ENCODE results near the gene PRSS23. TPM values are rescaled to one million over a fixed set of nuclear protein-coding genes. Genes with fewer than 3 reads are reported as not detected.

The PRSS23 gene
- total RNA-seq, 1 donor from 2014 or later: 266 TPM

- H3K27ac ChIP-seq: no peak overlapping the region
- no peak for TF ChIP-seq EZH2phosphoT487 (IDR thresholded peaks at IDR 0.05)
- TF ChIP-seq CTCF (IDR thresholded peaks at IDR 0.05): no peak
- TF ChIP-seq EZH2 (IDR thresholded peaks at IDR 0.05): no peak
Measured at GRCh38 chr11:86801364-86801763, 1.0 kb downstream of the PRSS23 start.

GRCh38 chr11:86802146-86802545, 1.8 kb downstream of the PRSS23 start:
- H3K4me2 ChIP-seq: peak overlapping the region; percentile 94
- peak overlapping the region; percentile 42 for H3K27ac ChIP-seq
- peaks cover 69% of the 10 kb centered on the region for H3K4me1 ChIP-seq
- DNase-seq (ENCODE audit: low spot score): no peak
- H3K4me3 ChIP-seq: peak overlapping the region; percentile 98
- H3K36me3 ChIP-seq: peaks cover 13% of the 10 kb centered on the region
- H3K79me2 ChIP-seq (ENCODE audit: low read depth): peaks cover 77% of the 10 kb centered on the region
- Mint-ChIP-seq H3K4me1 (peaks cover 60% of the 10 kb centered on the region), H3K27ac (no peak overlapping the region), H3K27me3 (ENCODE audit: insufficient read depth, low read depth) (peaks cover 3% of the 10 kb centered on the region), H3K36me3 (peaks cover 2% of the 10 kb centered on the region), H3K9me3 (no peaks in the 10 kb centered on the region), H3K4me3 (peak overlapping the region; percentile 90)
- H3K27me3 ChIP-seq: no peaks in the 10 kb centered on the region
- no peaks in the 10 kb centered on the region for H3K9me3 ChIP-seq (ENCODE audit: low read depth)
- TF ChIP-seq EZH2 (IDR thresholded peaks at IDR 0.05) (no peak), EZH2phosphoT487 (IDR thresholded peaks at IDR 0.05) (no peak), CTCF (IDR thresholded peaks at IDR 0.05) (no peak)
- peak overlapping the region; percentile 91 for H3K9ac ChIP-seq
- H3F3A ChIP-seq (ENCODE audit: low read depth): peaks cover 57% of the 10 kb centered on the region
- H2AFZ ChIP-seq (replicated peaks): no peak overlapping the region
- H4K20me1 ChIP-seq (ENCODE audit: low read depth): peaks cover 64% of the 10 kb centered on the region

More at GRCh38 chr11:86801364-86801763, 1.0 kb downstream of the PRSS23 start:
- Histone ChIP-seq H3K4me1 (peaks cover 61% of the 10 kb centered on the region), H3F3A (ENCODE audit: low read depth) (peaks cover 49% of the 10 kb centered on the region), H3K27me3 (no peaks in the 10 kb centered on the region), H3K4me3 (peak overlapping the region; percentile 98), H2AFZ (replicated peaks) (no peak overlapping the region), H3K9ac (peak overlapping the region; percentile 91), H3K36me3 (peaks cover 13% of the 10 kb centered on the region), H4K20me1 (ENCODE audit: low read depth) (peaks cover 56% of the 10 kb centered on the region), H3K79me2 (ENCODE audit: low read depth) (peaks cover 69% of the 10 kb centered on the region), H3K4me2 (peak overlapping the region; percentile 94), H3K9me3 (ENCODE audit: low read depth) (no peaks in the 10 kb centered on the region)
- H3K36me3 Mint-ChIP-seq: peaks cover 2% of the 10 kb centered on the region
- H3K27me3 Mint-ChIP-seq (ENCODE audit: insufficient read depth, low read depth): peaks cover 3% of the 10 kb centered on the region
- no peaks in the 10 kb centered on the region for H3K9me3 Mint-ChIP-seq
- peaks cover 52% of the 10 kb centered on the region for H3K4me1 Mint-ChIP-seq
- H3K27ac Mint-ChIP-seq: no peak overlapping the region
- no peak for DNase-seq (ENCODE audit: low spot score)
- peak overlapping the region; percentile 90 for H3K4me3 Mint-ChIP-seq

- H3K27ac ChIP-seq: peak overlapping the region; percentile 42
- H3K36me3 ChIP-seq: peaks cover 13% of the 10 kb centered on the region
- H3K79me2 ChIP-seq (ENCODE audit: low read depth): peaks cover 82% of the 10 kb centered on the region
- peak overlapping the region; percentile 91 for H3K9ac ChIP-seq
- no peaks in the 10 kb centered on the region for H3K9me3 ChIP-seq (ENCODE audit: low read depth)
- TF ChIP-seq EZH2phosphoT487 (IDR thresholded peaks at IDR 0.05): no peak
- TF ChIP-seq EZH2 (IDR thresholded peaks at IDR 0.05): no peak
- TF ChIP-seq CTCF (IDR thresholded peaks at IDR 0.05): peak; percentile 64
- peak overlapping the region; percentile 94 for H3K4me2 ChIP-seq
- Mint-ChIP-seq H3K36me3 (peaks cover 4% of the 10 kb centered on the region), H3K27ac (no peak overlapping the region), H3K4me3 (peak overlapping the region; percentile 90), H3K9me3 (no peaks in the 10 kb centered on the region), H3K27me3 (ENCODE audit: insufficient read depth, low read depth) (peaks cover 3% of the 10 kb centered on the region), H3K4me1 (peaks cover 65% of the 10 kb centered on the region)
- no peak overlapping the region for H2AFZ ChIP-seq (replicated peaks)
- peaks cover 69% of the 10 kb centered on the region for H4K20me1 ChIP-seq (ENCODE audit: low read depth)
- H3K4me1 ChIP-seq: peaks cover 74% of the 10 kb centered on the region
- peaks cover 62% of the 10 kb centered on the region for H3F3A ChIP-seq (ENCODE audit: low read depth)
- H3K27me3 ChIP-seq: no peaks in the 10 kb centered on the region
- peak overlapping the region; percentile 98 for H3K4me3 ChIP-seq
- DNase-seq (ENCODE audit: low spot score): peak; percentile 77
Measured at GRCh38 chr11:86802601-86803051, 2.3 kb downstream of the PRSS23 start.

Data from neural progenitor cell (in vitro differentiated cells).